Measurements from ENCODE around the gene OSER1.

DNA sequence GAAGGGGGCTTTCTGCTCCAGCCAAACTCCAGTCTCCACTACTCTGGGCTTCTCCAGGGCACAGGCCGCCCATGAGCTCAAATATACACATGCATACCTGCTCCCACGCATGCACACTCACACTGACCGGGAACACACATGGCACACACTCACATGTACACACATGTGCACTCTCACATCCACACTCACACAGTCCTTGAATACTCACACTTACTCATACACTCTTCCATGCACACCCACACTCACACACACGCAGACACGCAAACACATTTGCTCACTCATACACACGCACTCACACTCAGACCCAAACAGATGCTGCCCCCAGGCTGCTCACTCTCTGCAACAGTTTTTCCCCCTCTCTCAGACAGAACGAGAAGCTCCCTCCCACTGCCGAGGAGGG, 43.5 kb upstream of the OSER1 start:
- TF ChIP-seq, protein P1, sequence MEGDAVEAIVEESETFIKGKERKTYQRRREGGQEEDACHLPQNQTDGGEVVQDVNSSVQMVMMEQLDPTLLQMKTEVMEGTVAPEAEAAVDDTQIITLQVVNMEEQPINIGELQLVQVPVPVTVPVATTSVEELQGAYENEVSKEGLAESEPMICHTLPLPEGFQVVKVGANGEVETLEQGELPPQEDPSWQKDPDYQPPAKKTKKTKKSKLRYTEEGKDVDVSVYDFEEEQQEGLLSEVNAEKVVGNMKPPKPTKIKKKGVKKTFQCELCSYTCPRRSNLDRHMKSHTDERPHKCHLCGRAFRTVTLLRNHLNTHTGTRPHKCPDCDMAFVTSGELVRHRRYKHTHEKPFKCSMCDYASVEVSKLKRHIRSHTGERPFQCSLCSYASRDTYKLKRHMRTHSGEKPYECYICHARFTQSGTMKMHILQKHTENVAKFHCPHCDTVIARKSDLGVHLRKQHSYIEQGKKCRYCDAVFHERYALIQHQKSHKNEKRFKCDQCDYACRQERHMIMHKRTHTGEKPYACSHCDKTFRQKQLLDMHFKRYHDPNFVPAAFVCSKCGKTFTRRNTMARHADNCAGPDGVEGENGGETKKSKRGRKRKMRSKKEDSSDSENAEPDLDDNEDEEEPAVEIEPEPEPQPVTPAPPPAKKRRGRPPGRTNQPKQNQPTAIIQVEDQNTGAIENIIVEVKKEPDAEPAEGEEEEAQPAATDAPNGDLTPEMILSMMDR (IDR thresholded peaks at IDR 0.05), result no peak
- TF ChIP-seq EZH2phosphoT487 (IDR thresholded peaks at IDR 0.05), result no peak

Data from neural progenitor cell (in vitro differentiated cells).